Hypothalamus (tissue), 51 donors: ENCODE measurements around the gene WFS1.

Experiments
- DNase-seq, 51 donors: peaks; one replicate each; lab custom pipeline; 2025; lab: John Stamatoyannopoulos, UW

Gene WFS1

DNA sequence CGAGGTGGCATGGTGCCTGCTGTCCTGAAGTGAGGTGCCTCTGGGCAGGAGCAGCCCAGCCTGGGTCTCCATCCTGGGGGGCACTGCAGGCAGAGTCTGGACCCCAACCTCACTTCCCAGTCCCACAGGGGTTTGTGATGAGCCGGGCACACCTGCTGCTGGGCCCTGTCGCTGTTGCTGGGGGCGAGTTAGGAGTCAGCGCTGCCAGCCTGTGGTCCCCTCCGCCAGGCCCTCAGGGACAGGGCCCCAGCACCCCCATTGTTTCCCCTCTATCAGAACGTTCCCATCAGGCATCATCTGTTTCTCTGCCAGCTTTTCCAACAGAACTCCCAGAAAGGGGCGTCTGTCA lies 23.4 kb downstream of the WFS1 start:
- DNase-seq: no peak

GRCh38 chr4:6293661-6294060 lies 24.0 kb downstream of the WFS1 start:
- no peak for DNase-seq

DNA sequence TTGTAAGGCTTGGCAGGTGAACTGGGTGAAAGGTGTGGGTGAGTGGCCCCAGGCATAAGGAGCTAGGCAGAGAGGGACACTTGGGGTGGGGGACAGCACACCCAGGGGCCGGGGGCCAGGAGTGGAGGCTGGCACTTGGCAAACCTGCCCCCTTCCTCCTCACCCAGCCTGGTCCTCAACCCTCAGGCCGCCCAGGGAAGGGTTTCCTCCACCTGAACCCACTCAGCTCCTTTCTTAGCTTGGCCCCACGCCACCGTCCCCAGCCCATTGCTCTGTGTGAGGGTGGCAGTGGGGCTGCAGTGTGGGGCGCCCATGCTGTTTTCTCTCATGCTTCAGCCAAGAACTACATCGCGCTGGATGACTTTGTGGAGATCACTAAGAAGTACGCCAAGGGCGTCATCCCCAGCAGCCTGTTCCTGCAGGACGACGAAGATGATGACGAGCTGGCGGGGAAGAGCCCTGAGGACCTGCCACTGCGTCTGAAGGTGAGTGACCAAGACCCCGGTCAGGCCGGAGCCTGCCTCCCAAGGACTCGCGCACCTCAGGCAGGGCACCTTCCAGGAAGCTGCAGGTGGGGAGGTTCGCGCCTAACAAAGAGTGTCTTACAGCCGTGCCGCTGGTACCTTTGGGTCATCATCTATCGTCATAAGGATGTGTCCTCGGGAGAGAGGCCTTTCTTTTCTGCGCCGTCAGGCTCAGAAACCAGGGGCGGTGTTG lies 25.2 kb downstream of the WFS1 start:
- no peak for DNase-seq

DNA sequence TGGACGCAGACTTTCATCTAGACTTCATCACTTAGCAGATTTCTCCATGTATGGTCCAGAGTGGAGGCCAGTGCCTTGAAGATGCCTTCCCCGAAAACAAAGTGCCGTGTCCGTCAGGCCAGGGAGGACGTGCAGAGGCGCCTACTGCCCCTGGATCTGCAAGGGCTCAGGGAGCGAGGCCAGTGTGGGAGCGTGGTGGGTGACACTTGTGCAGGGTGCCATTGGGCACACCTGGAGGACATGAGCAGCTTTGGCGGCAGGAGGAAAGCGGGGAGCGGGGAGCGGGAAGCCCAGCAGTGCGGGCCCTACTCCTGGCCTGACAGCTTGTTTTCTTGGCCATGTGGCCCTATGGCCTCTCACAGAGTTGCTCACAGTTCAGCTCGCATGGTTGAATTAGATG lies 25.8 kb downstream of the WFS1 start:
- DNase-seq: no peak

DNA sequence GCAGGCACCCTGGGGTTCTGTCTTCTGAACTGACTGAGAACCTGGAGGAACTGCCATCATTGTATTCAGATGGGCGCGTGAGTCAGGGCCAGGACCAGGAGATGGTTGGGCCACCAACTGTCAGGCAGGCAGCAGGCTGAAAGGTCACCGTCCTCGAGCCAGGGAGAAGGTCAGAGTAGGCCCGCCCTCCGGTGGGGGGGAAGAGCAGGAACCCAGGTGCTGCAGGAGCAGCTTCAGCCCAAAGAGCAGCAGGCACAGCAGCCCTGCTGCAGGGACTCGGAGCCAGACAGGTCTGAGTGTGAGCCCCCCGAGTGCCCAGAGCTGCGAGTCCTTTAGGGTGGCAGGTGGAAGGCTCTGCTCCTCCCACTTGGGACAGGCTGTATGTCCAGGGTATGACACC lies 26.4 kb downstream of the WFS1 start:
- no peak for DNase-seq

GRCh38 chr4:6297266-6297815 lies 27.7 kb downstream of the WFS1 start:
- DNase-seq: no peak

- peak in 2 of 51 donors; percentile 27 to 38 for DNase-seq
Observed at GRCh38 chr4:6298035-6298434, 28.4 kb downstream of the WFS1 start.

GRCh38 chr4:6298852-6299251 lies 29.2 kb downstream of the WFS1 start:
- DNase-seq: peak in 5 of 51 donors; percentile 16 to 31 (median 21)

- DNase-seq: no peak
Observed at GRCh38 chr4:6299875-6300274, 30.2 kb downstream of the WFS1 start.

- no peak for DNase-seq
Observed at GRCh38 chr4:6300359-6300758, 30.7 kb downstream of the WFS1 start.

- no peak for DNase-seq
Observed at GRCh38 chr4:6301051-6301731, 31.5 kb downstream of the WFS1 start.

GRCh38 chr4:6301732-6302442 lies 32.2 kb downstream of the WFS1 start:
- no peak for DNase-seq

DNA sequence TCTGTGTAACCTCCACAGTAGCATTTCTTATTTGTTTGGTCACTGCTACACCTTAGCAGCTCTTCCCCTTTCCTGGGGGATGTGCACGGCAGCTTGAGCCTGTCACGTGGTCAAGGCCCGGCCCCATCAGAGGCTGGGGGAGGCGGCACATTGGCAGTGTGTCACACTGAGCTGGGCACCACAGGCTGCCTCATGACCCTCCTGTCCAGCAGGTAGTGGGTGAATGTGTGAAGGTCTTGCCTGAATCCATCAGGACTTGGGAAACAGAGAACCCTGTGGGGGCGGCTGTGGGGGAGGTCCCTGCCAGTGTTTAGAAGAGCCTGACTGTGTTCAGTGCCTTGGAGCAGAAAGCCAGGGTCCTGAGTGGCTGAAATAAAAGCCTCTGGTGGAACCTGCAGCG lies 33.2 kb downstream of the WFS1 start:
- DNase-seq: no peak

GRCh38 chr4:6303943-6304342 lies 34.3 kb downstream of the WFS1 start:
- DNase-seq: no peak

DNA sequence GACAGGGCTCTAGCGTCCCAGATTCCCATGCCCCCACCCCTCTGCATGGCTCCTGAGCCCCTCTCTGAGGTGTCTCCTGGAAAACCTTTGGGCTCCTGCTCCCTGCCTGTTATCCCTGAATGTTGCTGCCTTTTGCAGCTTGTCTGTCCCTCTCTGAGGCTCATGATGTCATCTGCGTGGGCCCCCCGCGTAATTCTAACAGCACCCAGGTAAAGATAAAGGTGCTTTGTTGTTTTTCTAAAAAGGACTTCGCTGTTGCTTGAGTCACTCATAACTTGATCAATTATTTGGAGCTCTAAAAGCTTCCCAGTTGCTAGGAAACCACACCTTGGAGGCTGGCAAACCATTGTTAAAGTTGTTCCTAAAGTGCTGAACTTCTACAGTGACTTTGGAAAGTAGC lies 36.6 kb downstream of the WFS1 start:
- DNase-seq: peak in 2 of 51 donors; percentile 29 to 42

- DNase-seq: no peak
Observed at GRCh38 chr4:6307230-6307629, 37.6 kb downstream of the WFS1 start.

GRCh38 chr4:6307891-6308290 lies 38.2 kb downstream of the WFS1 start:
- DNase-seq: no peak

DNA sequence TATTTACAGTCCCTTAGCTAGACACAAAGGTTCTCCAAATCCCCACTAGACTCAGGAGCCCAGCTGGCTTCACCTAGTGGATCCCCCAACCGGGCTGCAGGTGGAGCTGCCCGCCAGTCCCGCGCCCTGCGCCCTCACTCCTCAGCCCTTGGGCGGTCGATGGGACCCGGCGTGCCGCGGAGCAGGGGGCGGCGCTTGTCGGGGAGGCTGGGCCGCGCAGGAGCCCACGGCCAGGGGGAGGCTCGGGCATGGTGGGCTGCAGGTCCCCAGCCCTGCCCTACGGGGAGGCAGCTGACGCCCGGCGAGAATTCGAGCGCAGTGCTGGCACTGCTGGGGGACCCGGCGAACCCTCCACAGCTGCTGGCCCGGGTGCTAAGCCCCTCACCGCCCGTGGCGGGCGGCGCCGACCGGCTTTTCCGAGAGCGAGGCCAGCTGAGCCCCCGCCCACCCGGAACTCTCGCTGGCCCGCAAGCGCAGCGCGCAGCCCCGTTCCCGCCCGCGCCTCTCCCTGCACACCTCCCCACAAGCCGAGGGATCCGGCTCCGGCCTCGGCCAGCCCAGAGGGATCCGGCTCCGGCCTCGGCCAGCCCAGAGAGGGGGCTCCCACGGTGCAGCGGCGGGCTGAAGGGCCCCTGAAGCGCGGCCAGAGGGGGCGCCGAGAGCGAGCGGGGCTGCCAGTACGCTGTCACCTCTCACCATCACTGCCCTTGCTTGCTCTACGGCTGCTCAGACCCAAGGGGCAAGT lies 39.4 kb downstream of the WFS1 start:
- DNase-seq: peak in 9 of 51 donors; percentile 8 to 47 (median 24)

DNA sequence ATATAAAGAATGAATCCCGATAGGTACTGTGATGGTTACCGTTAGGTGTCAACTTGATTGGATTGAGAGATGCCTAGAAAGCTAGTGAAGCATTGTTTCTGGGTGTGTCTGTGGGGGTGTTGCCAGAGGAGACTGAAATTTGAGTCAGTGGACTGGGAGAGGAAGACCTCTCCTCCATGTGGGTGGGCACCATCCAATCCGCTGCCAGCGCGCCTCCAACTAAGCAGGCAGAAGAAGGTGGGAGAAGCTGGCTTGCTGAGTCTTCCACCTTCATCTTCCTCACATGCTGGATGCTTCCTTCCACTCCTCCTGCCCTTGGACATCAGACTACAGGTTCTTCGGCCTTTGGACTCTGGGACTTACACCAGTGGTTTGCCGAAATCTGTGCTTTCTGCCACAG lies 40.1 kb downstream of the WFS1 start:
- DNase-seq: no peak

DNA sequence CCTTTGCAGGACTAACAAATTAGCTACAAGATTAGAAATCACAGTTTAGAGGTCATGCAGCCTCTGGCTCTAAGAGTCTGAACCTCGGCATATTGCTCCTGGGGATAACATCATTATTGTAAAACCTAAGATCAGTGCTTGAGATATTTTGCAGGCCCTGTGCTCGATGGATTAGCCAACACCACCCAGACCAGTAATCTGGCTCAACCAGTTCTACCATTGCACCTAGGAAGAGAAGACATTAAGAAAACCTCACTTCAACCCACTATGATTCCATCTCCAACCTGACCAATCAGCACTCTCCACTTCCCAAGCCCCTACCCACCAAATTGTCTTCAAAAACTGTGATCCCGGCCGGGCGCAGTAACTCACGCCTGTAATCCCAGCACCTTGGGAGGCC lies 43.6 kb downstream of the WFS1 start:
- DNase-seq: no peak

GRCh38 chr4:6316461-6317003 lies 46.9 kb downstream of the WFS1 start:
- DNase-seq: no peak
